Measurements from ENCODE around the gene U2AF2. TPM values are rescaled to one million over a fixed set of nuclear protein-coding genes. Genes with fewer than 3 reads are reported as not detected.

The U2AF2 gene
- total RNA-seq, 1 experiment from 2014 or later, result 343 TPM

DNA sequence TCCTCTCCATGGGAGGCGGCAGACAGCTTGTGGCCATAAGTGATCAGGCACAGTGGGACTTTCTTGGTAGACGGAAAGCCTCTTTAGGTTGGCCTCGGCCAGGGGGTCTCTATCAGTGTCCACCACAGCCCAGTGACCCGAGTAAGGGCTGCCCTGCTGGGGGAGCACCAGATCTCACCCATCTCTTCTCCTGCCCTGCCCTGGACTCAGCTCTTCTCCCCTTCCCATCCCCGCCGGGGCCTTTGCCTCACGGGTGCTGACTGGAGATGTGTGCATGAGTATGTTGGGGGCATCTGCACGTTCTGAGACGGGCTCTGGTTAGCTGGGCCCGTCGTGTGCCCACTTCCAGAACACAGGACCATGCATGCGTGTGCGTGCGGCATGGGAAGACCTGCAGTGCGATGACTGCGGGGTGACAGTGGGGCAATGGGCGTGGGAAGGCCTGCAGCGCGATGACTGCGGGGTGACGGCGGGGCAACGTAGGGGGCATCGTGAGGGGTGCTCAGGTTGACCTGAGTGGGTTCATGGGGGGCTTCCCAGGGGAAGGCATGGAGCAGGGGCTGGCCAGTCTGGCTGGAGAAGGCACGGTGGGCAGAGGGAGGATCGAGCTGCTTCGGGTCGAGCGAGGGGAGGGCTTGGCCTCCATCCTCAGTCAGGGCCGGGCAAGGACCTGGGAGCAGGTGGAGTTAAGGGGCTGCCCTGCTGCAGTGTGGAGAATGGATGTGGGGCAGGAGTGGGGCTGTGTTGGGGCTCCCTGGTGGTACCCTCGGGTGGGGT, 36.1 kb downstream of the U2AF2 start:
- TF ChIP-seq EZH2phosphoT487 (IDR thresholded peaks at IDR 0.05; ENCODE audit: borderline replicate concordance, low read length) (no peak), EZH2 (IDR thresholded peaks at IDR 0.05; ENCODE audit: low read length, unreplicated experiment) (no peak)
- TF ChIP-seq, protein P1, sequence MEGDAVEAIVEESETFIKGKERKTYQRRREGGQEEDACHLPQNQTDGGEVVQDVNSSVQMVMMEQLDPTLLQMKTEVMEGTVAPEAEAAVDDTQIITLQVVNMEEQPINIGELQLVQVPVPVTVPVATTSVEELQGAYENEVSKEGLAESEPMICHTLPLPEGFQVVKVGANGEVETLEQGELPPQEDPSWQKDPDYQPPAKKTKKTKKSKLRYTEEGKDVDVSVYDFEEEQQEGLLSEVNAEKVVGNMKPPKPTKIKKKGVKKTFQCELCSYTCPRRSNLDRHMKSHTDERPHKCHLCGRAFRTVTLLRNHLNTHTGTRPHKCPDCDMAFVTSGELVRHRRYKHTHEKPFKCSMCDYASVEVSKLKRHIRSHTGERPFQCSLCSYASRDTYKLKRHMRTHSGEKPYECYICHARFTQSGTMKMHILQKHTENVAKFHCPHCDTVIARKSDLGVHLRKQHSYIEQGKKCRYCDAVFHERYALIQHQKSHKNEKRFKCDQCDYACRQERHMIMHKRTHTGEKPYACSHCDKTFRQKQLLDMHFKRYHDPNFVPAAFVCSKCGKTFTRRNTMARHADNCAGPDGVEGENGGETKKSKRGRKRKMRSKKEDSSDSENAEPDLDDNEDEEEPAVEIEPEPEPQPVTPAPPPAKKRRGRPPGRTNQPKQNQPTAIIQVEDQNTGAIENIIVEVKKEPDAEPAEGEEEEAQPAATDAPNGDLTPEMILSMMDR (conservative IDR thresholded peaks at IDR 0.05; ENCODE audit: low read depth, low read length), result no peak
- Histone ChIP-seq H3K4me3 (ENCODE audit: low read length) (no peak overlapping the region), H3F3A (ENCODE audit: low read length, unreplicated experiment) (no peaks in the 10 kb centered on the region), H3K9ac (ENCODE audit: low read length) (no peak overlapping the region), H4K20me1 (ENCODE audit: low read length) (peaks cover 9% of the 10 kb centered on the region; the same call in 1 of the 2 replicates), H3K79me2 (ENCODE audit: low read length) (peaks cover 12% of the 10 kb centered on the region; the same call in 1 of the 2 replicates), H3K27ac (ENCODE audit: low read length) (no peak overlapping the region), H2AFZ (ENCODE audit: low read length) (no peak overlapping the region), H3K9me2 (replicated peaks; ENCODE audit: low read length) (no peaks in the 10 kb centered on the region), H3K4me2 (ENCODE audit: low read length) (no peak overlapping the region), H3K4me1 (ENCODE audit: insufficient read depth, low read length) (no peaks in the 10 kb centered on the region), H3K27me3 (ENCODE audit: low read length) (no peaks in the 10 kb centered on the region), H3K9me3 (ENCODE audit: low read length) (no peaks in the 10 kb centered on the region), H3K36me3 (ENCODE audit: low read depth, low read length) (peaks cover 47% of the 10 kb centered on the region)
- POLR2A ChIA-PET (ENCODE audit: unreplicated experiment), result no interaction called here
- intact Hi-C loops (cut with micrococcal nuclease), result no loop called here
- ATAC-seq (no peak), DNase-seq (no peak)
- CTCF ChIA-PET, result no interaction called here
- no TSS peak for BruUV-seq (replicated peaks)

DNA sequence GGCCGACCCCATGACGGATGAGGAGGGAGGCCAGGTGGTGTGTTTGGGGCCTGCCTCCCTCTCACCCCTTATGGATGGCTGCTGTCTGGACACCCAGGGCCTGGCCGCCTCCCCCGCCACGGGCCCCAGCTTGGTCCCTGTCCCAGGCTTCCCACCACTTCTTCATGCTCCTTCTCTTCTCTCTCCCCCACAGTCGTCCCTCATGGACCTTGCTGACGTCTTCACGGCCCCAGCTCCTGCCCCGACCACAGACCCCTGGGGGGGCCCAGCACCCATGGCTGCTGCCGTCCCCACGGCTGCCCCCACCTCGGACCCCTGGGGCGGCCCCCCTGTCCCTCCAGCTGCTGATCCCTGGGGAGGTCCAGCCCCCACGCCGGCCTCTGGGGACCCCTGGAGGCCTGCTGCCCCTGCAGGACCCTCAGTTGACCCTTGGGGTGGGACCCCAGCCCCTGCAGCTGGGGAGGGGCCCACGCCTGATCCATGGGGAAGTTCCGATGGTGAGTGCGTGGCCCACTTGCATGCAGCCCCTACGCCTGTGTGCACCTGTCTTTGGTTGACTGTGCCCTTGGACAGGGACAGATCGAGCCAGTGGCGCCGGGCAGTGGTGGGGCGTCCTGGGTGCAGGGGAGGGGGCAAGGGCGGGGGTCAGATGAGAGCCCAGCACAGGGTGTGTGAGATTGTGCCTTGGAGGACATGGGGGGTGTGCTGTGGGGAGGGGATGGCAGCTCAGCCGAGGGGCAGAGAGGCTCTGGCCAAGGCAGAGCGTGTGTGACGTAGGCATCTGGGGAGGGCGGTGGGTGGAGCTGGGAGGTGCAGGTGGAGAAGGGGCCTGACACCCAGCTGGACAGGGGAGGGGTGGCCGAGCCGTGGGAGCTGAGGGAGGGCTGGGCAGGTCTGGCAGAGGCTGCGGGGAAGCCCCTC, 37.0 kb downstream of the U2AF2 start:
- Histone ChIP-seq H3K9me2 (replicated peaks; ENCODE audit: low read length) (no peaks in the 10 kb centered on the region), H3K27ac (ENCODE audit: low read length) (no peak overlapping the region), H4K20me1 (ENCODE audit: low read length) (peaks cover 9% of the 10 kb centered on the region; the same call in 1 of the 2 replicates), H3K36me3 (ENCODE audit: low read depth, low read length) (peaks cover 43% of the 10 kb centered on the region), H3K27me3 (ENCODE audit: low read length) (no peaks in the 10 kb centered on the region), H3K9me3 (ENCODE audit: low read length) (no peaks in the 10 kb centered on the region), H3K4me3 (ENCODE audit: low read length) (no peak overlapping the region), H3K4me1 (ENCODE audit: insufficient read depth, low read length) (no peaks in the 10 kb centered on the region), H3K79me2 (ENCODE audit: low read length) (peaks cover 6% of the 10 kb centered on the region; the same call in 1 of the 2 replicates), H3K4me2 (ENCODE audit: low read length) (no peak overlapping the region), H3F3A (ENCODE audit: low read length, unreplicated experiment) (no peaks in the 10 kb centered on the region), H3K9ac (ENCODE audit: low read length) (no peak overlapping the region), H2AFZ (ENCODE audit: low read length) (no peak overlapping the region)
- intact Hi-C loops (cut with micrococcal nuclease), result no loop called here
- ChIA-PET POLR2A (ENCODE audit: unreplicated experiment) (no interaction called here), CTCF (no interaction called here)
- ATAC-seq, result no peak
- DNase-seq, result no peak
- no TSS peak for BruUV-seq (replicated peaks)
- TF ChIP-seq EZH2 (IDR thresholded peaks at IDR 0.05; ENCODE audit: low read length, unreplicated experiment), result no peak
- no peak for TF ChIP-seq EZH2phosphoT487 (IDR thresholded peaks at IDR 0.05; ENCODE audit: borderline replicate concordance, low read length)

DNA sequence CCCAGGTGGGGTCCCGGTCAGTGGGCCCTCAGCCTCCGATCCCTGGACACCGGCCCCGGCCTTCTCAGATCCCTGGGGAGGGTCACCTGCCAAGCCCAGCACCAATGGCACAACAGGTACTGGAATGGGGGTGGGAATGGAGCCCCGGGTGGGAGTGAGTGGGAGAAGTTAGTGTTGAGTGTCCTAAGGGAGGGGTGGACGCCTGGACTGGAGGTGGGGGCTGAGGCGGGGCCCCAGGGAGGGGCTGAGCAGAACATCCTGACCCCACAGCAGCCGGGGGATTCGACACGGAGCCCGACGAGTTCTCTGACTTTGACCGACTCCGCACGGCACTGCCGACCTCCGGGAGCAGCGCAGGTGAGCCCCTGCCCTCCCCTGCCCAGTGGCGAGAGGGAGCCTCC, 37.8 kb downstream of the U2AF2 start:
- DNase-seq, result no peak
- intact Hi-C loops (cut with micrococcal nuclease), result no loop called here
- Histone ChIP-seq H3F3A (ENCODE audit: low read length, unreplicated experiment) (no peaks in the 10 kb centered on the region), H3K4me1 (ENCODE audit: insufficient read depth, low read length) (no peaks in the 10 kb centered on the region), H3K27me3 (ENCODE audit: low read length) (no peaks in the 10 kb centered on the region), H3K79me2 (ENCODE audit: low read length) (no peaks in the 10 kb centered on the region), H3K9me3 (ENCODE audit: low read length) (no peaks in the 10 kb centered on the region), H4K20me1 (ENCODE audit: low read length) (peaks cover under 1% of the 10 kb centered on the region; the same call in 1 of the 2 replicates), H2AFZ (ENCODE audit: low read length) (no peak overlapping the region), H3K36me3 (ENCODE audit: low read depth, low read length) (peaks cover 38% of the 10 kb centered on the region), H3K9me2 (replicated peaks; ENCODE audit: low read length) (no peaks in the 10 kb centered on the region), H3K9ac (ENCODE audit: low read length) (no peak overlapping the region), H3K4me3 (ENCODE audit: low read length) (no peak overlapping the region), H3K27ac (ENCODE audit: low read length) (no peak overlapping the region), H3K4me2 (ENCODE audit: low read length) (no peak overlapping the region)
- ChIA-PET CTCF (no interaction called here), POLR2A (ENCODE audit: unreplicated experiment) (no interaction called here)
- ATAC-seq, result no peak
- no TSS peak for BruUV-seq (replicated peaks)
- TF ChIP-seq EZH2phosphoT487 (IDR thresholded peaks at IDR 0.05; ENCODE audit: borderline replicate concordance, low read length) (no peak), EZH2 (IDR thresholded peaks at IDR 0.05; ENCODE audit: low read length, unreplicated experiment) (no peak)
- TF ChIP-seq, protein P1 (conservative IDR thresholded peaks at IDR 0.05; ENCODE audit: low read depth, low read length), result no peak
